ENCODE measurements around the gene AGA. TPM values are rescaled to one million over a fixed set of nuclear protein-coding genes. Genes with fewer than 3 reads are reported as not detected.

Gene AGA
- total RNA-seq, 1 donor from 2014 or later, result 27.7 TPM

DNA sequence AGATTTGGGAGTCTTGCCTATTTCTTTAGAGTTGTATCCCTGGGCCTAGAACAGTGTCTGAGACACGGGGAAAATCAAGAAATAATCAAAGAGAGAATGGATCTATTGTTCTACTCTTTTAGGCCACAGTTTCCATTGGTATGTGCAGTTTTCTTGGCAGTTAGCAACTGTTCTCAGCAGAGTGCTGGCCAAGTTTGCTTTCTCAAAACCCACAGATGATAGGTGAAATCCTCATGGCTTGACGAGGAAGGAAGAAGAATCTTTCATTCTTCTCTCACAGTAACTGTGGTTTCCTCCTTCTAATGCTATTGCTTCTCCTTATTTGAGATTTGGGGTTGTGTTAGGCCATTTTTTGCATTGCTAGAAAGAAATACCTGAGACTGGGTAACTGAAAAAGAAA lies 42.2 kb downstream of the AGA start:
- H3K4me3 ChIP-seq (ENCODE audit: low read depth, low read length), result no peak overlapping the region
- TF ChIP-seq, protein P1, sequence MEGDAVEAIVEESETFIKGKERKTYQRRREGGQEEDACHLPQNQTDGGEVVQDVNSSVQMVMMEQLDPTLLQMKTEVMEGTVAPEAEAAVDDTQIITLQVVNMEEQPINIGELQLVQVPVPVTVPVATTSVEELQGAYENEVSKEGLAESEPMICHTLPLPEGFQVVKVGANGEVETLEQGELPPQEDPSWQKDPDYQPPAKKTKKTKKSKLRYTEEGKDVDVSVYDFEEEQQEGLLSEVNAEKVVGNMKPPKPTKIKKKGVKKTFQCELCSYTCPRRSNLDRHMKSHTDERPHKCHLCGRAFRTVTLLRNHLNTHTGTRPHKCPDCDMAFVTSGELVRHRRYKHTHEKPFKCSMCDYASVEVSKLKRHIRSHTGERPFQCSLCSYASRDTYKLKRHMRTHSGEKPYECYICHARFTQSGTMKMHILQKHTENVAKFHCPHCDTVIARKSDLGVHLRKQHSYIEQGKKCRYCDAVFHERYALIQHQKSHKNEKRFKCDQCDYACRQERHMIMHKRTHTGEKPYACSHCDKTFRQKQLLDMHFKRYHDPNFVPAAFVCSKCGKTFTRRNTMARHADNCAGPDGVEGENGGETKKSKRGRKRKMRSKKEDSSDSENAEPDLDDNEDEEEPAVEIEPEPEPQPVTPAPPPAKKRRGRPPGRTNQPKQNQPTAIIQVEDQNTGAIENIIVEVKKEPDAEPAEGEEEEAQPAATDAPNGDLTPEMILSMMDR (conservative IDR thresholded peaks at IDR 0.05; ENCODE audit: low read depth, low read length), result no peak
- no peak for DNase-seq (ENCODE audit: low read depth)

DNA sequence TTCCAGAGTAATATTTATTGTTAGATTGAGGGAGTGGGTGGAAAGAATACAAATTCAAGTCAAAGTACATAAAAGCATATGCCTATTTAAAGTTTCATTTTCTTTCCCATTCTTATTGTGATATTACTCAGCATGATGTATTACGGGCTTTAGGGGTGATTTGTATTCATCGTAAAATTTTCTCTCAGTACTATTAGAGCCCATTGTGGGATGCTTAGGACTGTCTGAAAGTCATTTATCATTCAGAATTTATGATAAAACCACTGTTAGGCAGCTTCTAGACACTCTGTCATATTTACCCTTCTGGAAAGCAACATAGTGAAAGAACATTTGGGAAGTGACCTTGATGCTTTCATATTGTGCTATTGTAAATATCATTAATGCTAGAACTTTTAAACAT lies 45.9 kb downstream of the AGA start:
- no peak overlapping the region for H3K4me3 ChIP-seq (ENCODE audit: low read depth, low read length)
- no peak for DNase-seq (ENCODE audit: low read depth)
- TF ChIP-seq, protein P1 (conservative IDR thresholded peaks at IDR 0.05; ENCODE audit: low read depth, low read length), result no peak

DNA sequence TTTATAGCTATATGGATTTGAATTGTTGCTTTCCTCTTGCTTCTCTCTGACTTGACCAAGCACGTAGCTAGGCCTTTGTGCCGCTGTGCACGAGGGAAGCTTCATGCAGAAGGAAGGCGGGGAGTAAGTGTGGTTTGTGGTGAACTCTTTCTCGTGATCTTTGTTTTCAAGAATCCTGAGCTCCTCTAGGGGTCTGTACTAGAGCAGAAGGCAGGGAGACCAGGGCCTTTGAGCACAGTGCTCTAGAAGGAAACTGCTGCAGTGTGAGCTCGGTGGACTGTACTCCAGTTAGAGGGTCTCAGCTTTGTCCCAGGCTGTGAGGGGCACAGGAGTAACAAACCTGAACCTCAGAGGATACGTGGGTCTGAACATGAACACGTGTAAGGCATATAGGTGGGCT lies 49.0 kb downstream of the AGA start:
- H3K4me3 ChIP-seq (ENCODE audit: low read depth, low read length), result no peak overlapping the region
- no peak for DNase-seq (ENCODE audit: low read depth)
- TF ChIP-seq, protein P1 (conservative IDR thresholded peaks at IDR 0.05; ENCODE audit: low read depth, low read length), result no peak

DNA sequence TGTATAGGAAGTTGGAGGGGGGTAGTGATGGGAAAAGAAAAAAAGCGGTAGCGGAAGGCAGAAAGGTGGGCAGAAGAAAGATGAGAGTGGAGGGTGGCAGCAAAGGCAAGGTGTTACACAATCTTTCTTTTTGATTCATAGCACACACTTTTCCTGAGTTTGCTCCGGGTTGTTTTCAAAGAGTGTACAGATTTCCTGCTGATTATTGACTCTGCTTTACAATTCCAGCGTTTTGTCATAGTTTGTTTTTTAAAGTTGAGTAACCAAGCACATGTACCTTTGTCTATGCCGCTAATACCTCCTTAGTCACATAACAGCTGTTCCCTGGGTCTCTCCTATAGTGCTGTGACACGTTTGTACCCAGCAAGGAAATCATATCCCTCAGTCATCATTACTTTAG lies 50.3 kb downstream of the AGA start:
- TF ChIP-seq, protein P1 (conservative IDR thresholded peaks at IDR 0.05; ENCODE audit: low read depth, low read length), result no peak
- no peak for DNase-seq (ENCODE audit: low read depth)
- no peak overlapping the region for H3K4me3 ChIP-seq (ENCODE audit: low read depth, low read length)

DNA sequence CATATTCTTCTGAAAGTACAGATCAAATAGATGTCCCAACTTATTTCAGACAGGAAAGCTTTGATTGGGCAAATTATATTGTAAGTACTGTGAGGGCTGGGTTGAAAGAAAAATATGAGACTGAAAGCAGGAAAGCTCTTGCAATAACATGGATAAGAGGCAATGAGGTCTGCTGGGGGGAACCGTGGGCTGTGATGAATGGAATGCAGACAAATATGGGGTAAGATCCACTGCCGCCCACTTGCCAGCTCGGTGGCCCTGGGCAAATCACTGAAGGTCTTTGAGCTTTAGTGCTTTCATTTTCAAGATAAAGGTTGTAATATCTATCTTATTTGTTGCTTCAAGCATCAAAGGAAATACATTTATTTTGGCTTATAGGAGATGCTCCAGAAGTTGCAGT lies 51.0 kb downstream of the AGA start:
- H3K4me3 ChIP-seq (ENCODE audit: low read depth, low read length), result no peak overlapping the region
- DNase-seq (ENCODE audit: low read depth), result no peak
- TF ChIP-seq, protein P1 (conservative IDR thresholded peaks at IDR 0.05; ENCODE audit: low read depth, low read length), result no peak

DNA sequence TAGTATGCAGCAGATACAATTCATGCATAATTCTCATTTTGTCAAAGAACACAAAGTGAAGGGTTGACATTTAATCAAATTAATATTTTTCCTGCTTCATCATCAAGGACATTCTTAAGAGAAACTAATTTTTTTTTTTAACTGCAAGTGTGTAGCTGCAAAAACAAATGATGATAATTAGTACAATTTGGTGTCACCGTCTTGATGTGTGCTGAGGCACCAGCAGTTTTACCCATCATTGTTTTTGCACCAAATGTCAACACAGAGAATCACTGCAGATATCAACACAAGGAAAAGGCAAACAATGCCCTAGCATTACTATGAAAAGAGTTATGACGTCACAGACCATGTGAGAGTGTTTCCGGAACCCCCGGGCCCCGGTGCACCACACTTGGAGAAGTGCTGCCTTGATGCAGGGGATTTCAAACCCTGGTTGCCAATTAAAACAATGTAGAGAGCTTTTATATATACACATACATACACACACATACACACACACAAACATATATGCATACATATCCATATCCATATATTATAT lies 55.9 kb downstream of the AGA start:
- no peak for DNase-seq (ENCODE audit: low read depth)
- no peak overlapping the region for H3K4me3 ChIP-seq (ENCODE audit: low read depth, low read length)
- TF ChIP-seq, protein P1 (conservative IDR thresholded peaks at IDR 0.05; ENCODE audit: low read depth, low read length), result no peak

DNA sequence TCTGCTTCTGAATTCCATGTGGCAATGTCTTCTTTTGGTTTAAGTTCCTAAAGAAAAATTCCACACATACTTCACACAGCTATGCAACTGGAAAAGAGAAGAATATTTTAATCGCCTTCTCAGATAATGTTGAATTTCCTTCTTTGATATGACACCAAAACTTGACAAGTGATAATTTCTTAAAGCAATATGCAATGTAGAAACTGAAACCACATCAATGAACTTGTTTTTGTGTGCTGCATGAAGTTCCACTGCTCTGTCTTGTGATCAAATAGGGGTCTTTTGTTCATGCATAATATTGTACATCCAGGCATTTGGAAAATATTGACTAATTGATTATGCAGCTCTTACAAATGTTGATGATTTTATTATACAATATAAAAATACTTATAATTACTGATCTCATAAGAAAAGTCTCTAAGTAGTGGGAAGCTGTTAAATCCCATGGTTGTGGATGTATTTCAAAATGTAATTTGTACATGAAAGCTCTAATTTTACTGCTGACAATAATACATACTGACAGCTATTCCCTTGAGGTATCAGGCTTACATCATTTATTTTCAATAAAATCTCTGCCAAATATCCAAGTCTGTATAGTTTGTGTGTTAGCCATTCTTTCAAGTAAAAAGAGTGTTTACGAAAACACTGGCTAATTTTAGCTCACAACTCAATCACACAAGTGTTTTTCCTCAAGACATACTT lies 56.5 kb downstream of the AGA start:
- DNase-seq (ENCODE audit: low read depth), result no peak
- H3K4me3 ChIP-seq (ENCODE audit: low read depth, low read length), result no peak overlapping the region
- TF ChIP-seq, protein P1 (conservative IDR thresholded peaks at IDR 0.05; ENCODE audit: low read depth, low read length), result no peak

Data from epithelial cell of proximal tubule (primary cell).